ENCODE results near the gene RAI1. TPM values are rescaled to one million over a fixed set of nuclear protein-coding genes. Genes with fewer than 3 reads are reported as not detected.

The RAI1 gene
- polyA plus RNA-seq, 2 of the 4 experiments (the other 2 are of a cell fraction) = 3.5 to 23.8 TPM

DNA sequence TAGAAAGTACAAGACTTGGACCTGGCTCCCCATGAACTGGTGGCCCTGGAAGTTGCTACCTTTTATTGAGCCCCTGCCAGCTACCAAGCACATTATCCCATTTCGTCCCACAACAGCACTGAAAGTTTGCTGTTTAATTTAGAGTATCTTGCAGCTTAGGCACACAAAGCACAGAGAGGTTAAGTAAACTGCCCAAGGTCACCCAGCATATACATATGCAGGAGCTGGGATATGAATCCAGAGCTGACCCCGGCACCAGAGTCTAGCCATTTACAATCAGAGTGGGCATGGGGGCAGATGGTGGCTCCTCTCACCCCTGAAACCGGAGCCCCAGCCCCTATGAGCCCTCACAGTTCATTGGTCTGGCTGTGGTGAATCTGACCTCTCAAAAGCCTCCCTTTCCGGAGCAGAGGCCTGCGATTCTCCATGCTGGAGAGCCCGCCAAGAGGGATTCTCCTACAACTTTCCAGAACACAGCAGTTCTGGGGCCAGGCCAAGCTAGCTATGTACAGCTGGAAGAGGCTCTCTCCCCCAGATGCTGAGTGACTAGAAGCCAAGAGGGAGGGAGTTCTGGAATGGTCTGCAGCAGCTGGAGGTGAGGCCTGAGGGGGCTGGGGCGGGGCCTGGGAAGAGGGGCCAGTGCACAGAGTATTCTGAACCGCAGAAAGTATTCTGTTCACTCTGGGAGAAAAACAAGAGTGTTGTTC is 97.2 kb downstream of the RAI1 start:
- POLR2A ChIA-PET = no interaction called here
- ATAC-seq = no peak
- no peak for FAIRE-seq

DNA sequence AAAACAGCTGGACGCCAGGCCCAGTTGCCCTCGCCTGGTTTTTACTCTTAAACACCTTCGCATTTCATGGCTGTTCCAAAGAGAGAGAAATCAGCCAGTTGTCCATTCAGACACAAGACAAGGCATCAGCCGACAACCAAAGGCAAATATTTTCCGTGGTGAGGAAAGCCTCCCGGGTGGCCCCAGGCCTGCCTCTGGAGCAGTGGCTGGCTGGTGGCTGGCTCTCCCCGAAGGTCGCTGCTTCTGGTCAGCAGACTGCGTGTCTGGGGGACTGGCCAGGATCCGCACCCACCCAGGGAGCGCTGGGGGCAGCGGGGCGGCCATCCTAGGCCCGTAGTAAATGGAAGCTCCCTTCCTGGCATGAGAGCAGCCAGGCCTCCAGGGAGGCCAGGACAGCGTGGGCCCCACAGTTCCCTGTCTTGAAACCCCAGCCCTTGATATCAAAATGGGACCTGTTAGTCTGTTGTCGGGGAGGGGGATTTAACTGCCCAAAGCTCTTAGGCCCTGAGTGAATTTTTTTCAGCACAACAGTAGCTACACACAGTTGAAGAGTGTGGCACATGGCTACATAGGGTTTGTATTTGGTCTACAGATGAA is 97.9 kb downstream of the RAI1 start:
- FAIRE-seq (no peak), ATAC-seq (no peak), DNase-seq (ENCODE audit: low read depth in 1 of 2, low spot score in 1 of 2) (no peak)
- Histone ChIP-seq H3K9me3 (no peaks in the 10 kb centered on the region), H3K27ac (peak overlapping the region in 1 of 2 experiments; percentile 32; a peak in 1 of 6 replicates), H3K4me3 (no peak overlapping the region), H3K4me1 (peaks cover 44% of the 10 kb centered on the region), H3K4me2 (no peak overlapping the region)
- ChIA-PET POLR2A (no interaction called here), CTCF (interaction anchor here (0.8 to 2.1 kb wide), 7 partner anchors 8 to 255 kb away, joined by 3 to 4 read pairs (median 3); no protein-coding TSS in a partner anchor)
- WGBS (ENCODE audit: missing lambda C conversion rate) = 85% methylated on average over 16 of the region's 16 CpGs
- no peak for TF ChIP-seq ZNF302 (CRISPR knock-in tag; IDR thresholded peaks at IDR 0.05)

More for the DNA sequence above, 97.2 kb downstream of the RAI1 start:
- WGBS (ENCODE audit: missing lambda C conversion rate) = 91% methylated on average over 8 of the region's 8 CpGs
- no peak for DNase-seq (ENCODE audit: low read depth in 1 of 2, low spot score in 1 of 2)
- Histone ChIP-seq H3K27ac (0 out of 6 replicates have a peak overlapping the region, but pooled peaks of 1 of the 2 experiments have one; percentile 5), H3K4me1 (peaks cover 44% of the 10 kb centered on the region), H3K4me3 (no peak overlapping the region), H3K9me3 (no peaks in the 10 kb centered on the region), H3K4me2 (no peak overlapping the region)
- CTCF ChIA-PET = interaction anchor here (0.9 to 2.4 kb wide), 9 partner anchors 9 to 141 kb away, joined by 3 to 6 read pairs (median 3); no protein-coding TSS in a partner anchor
- TF ChIP-seq, protein P1, sequence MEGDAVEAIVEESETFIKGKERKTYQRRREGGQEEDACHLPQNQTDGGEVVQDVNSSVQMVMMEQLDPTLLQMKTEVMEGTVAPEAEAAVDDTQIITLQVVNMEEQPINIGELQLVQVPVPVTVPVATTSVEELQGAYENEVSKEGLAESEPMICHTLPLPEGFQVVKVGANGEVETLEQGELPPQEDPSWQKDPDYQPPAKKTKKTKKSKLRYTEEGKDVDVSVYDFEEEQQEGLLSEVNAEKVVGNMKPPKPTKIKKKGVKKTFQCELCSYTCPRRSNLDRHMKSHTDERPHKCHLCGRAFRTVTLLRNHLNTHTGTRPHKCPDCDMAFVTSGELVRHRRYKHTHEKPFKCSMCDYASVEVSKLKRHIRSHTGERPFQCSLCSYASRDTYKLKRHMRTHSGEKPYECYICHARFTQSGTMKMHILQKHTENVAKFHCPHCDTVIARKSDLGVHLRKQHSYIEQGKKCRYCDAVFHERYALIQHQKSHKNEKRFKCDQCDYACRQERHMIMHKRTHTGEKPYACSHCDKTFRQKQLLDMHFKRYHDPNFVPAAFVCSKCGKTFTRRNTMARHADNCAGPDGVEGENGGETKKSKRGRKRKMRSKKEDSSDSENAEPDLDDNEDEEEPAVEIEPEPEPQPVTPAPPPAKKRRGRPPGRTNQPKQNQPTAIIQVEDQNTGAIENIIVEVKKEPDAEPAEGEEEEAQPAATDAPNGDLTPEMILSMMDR (IDR thresholded peaks at IDR 0.05) = no peak
- TF ChIP-seq RNF2 (IDR thresholded peaks at IDR 0.05; ENCODE audit: borderline replicate concordance, low read depth) = no peak
- TF ChIP-seq CHD4 (IDR thresholded peaks at IDR 0.05; ENCODE audit: borderline replicate concordance) = no peak
- no peak for TF ChIP-seq CEBPB (IDR thresholded peaks at IDR 0.05)
- TF ChIP-seq, protein P2, sequence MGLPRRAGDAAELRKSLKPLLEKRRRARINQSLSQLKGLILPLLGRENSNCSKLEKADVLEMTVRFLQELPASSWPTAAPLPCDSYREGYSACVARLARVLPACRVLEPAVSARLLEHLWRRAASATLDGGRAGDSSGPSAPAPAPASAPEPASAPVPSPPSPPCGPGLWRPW (IDR thresholded peaks at IDR 0.05) = no peak
- no peak for TF ChIP-seq HEYL (CRISPR knock-in tag; IDR thresholded peaks at IDR 0.05)
- no peak for TF ChIP-seq RARB (CRISPR knock-in tag; IDR thresholded peaks at IDR 0.05)
- TF ChIP-seq, protein P3, sequence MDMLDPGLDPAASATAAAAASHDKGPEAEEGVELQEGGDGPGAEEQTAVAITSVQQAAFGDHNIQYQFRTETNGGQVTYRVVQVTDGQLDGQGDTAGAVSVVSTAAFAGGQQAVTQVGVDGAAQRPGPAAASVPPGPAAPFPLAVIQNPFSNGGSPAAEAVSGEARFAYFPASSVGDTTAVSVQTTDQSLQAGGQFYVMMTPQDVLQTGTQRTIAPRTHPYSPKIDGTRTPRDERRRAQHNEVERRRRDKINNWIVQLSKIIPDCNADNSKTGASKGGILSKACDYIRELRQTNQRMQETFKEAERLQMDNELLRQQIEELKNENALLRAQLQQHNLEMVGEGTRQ (IDR thresholded peaks at IDR 0.05) = no peak
- TF ChIP-seq ZSCAN20 (CRISPR knock-in tag; IDR thresholded peaks at IDR 0.05) = no peak
- TF ChIP-seq RAD21 (conservative IDR thresholded peaks at IDR 0.05 in 1 of 2, IDR thresholded peaks at IDR 0.05 in 1 of 2) = no peak
- no peak for TF ChIP-seq HDAC2 (IDR thresholded peaks at IDR 0.05)
- no peak for TF ChIP-seq MAFK (IDR thresholded peaks at IDR 0.05; ENCODE audit: partially characterized antibody)
- no peak for TF ChIP-seq MYC (IDR thresholded peaks at IDR 0.05; ENCODE audit: borderline replicate concordance, low read length)
- peak; percentile 45; the same call in 1 of the 2 replicates for TF ChIP-seq KDM1A (IDR thresholded peaks at IDR 0.05; ENCODE audit: low read depth)
- TF ChIP-seq ZFP36 (IDR thresholded peaks at IDR 0.05; ENCODE audit: borderline replicate concordance, partially characterized antibody) = peak; percentile 66

DNA sequence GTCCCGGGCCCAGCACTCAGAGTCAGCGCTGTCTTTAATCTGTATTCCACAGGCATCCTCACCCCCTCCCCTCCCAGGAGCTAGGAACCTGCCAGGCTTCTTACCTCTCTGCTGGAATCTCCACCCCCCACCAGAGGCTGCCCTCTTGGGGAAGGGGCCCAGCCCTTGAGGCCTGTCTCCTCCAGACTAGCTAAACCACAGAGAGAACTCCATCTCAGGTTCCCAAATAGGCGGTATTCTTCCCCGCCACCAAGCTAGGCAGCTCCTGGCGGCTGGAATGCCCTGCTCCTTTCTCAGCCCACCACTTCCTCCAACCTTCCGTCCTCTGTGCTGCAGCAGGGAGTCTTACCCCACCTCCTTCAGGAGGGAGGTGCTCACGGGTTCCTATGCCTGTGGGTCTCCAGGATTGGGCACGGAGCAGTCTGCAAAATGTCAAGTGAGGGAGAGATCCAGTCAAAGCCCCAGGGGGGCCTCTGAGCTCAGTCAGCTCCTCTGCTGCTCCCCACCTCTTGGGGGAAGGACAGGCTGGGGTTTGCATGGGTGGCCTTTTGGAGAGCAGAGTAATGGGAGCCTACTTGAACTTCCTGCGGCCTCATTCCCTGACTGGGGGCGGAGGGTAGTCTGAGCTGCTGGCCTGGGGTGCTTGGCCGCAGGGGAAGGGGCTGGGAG is 99.8 kb downstream of the RAI1 start:
- Histone ChIP-seq H3K4me3 (peak overlapping the region; percentile 42), H3K4me1 (peaks cover 56% of the 10 kb centered on the region), H3K4me2 (peak overlapping the region; percentile 92), H3K27ac (peak overlapping the region; percentile 50 to 85; a peak in 3 of 6 replicates), H3K9me3 (no peaks in the 10 kb centered on the region)
- ChIA-PET POLR2A (interaction anchor here (0.5 kb wide), 1 partner anchor 45 kb away, joined by 3 read pairs; no protein-coding TSS in a partner anchor), CTCF (interaction anchor here (1.1 to 1.8 kb wide), 9 partner anchors 10 to 100 kb away, joined by 3 to 6 read pairs (median 4); no protein-coding TSS in a partner anchor)
- WGBS (ENCODE audit: missing lambda C conversion rate) = 62% methylated on average over 11 of the region's 11 CpGs
- FAIRE-seq = no peak
- peak in 1 of 2 experiments; percentile 55 for DNase-seq (ENCODE audit: low read depth in 1 of 2, low spot score in 1 of 2)
- ATAC-seq = peak; percentile 20 to 75; a peak in 5 of 6 replicates
- TF ChIP-seq MAFK (IDR thresholded peaks at IDR 0.05; ENCODE audit: partially characterized antibody) (no peak), ZNF302 (CRISPR knock-in tag; IDR thresholded peaks at IDR 0.05) (no peak), FOSB (CRISPR knock-in tag; IDR thresholded peaks at IDR 0.05) (no peak), HDAC2 (IDR thresholded peaks at IDR 0.05) (no peak), RNF2 (IDR thresholded peaks at IDR 0.05; ENCODE audit: borderline replicate concordance, low read depth) (no peak)
- TF ChIP-seq, protein P4, sequence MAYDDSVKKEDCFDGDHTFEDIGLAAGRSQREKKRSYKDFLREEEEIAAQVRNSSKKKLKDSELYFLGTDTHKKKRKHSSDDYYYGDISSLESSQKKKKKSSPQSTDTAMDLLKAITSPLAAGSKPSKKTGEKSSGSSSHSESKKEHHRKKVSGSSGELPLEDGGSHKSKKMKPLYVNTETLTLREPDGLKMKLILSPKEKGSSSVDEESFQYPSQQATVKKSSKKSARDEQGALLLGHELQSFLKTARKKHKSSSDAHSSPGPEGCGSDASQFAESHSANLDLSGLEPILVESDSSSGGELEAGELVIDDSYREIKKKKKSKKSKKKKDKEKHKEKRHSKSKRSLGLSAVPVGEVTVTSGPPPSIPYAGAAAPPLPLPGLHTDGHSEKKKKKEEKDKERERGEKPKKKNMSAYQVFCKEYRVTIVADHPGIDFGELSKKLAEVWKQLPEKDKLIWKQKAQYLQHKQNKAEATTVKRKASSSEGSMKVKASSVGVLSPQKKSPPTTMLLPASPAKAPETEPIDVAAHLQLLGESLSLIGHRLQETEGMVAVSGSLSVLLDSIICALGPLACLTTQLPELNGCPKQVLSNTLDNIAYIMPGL (CRISPR knock-in tag; IDR thresholded peaks at IDR 0.05; ENCODE audit: borderline replicate concordance) = no peak
- TF ChIP-seq, protein P3 (IDR thresholded peaks at IDR 0.05) = no peak
- TF ChIP-seq, protein P5, sequence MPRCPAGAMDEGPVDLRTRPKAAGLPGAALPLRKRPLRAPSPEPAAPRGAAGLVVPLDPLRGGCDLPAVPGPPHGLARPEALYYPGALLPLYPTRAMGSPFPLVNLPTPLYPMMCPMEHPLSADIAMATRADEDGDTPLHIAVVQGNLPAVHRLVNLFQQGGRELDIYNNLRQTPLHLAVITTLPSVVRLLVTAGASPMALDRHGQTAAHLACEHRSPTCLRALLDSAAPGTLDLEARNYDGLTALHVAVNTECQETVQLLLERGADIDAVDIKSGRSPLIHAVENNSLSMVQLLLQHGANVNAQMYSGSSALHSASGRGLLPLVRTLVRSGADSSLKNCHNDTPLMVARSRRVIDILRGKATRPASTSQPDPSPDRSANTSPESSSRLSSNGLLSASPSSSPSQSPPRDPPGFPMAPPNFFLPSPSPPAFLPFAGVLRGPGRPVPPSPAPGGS (IDR thresholded peaks at IDR 0.05) = no peak

All from A549 (cell line).